ENCODE measurements around the gene DACT3. TPM values are rescaled to one million over a fixed set of nuclear protein-coding genes. Genes with fewer than 3 reads are reported as not detected.

Gene DACT3
- total and polyA plus RNA-seq, 12 donors = 3.9 to 29.3 (median 12.2) TPM

DNA sequence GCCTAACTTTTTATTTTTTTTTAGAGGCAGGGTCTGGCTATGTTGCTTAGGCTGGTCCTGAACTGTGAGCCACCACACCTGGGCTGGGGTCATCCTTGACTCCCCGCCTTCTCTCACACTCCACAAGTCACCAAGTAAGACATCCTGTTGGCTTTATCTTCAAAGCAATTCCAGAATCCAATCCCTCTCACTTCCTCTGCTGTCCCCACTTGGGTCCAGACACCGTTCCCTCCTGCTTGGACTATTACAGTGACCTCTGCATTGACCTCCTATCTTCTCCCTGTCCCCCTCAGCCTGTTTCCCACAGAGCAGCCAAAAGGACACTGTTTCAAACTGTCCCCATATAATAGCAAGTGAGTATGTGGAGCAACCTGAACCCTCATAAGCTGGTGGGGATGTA, 20.3 kb downstream of the DACT3 start:
- ATAC-seq (no peak), DNase-seq (no peak)
- no peaks in the 10 kb centered on the region for H3K36me3 ChIP-seq
- H3K9me3 ChIP-seq = no peaks in the 10 kb centered on the region
- H3K27me3 ChIP-seq = peaks cover 0 to 71% (median 4%) of the 10 kb centered on the region in 7 donors
- H3K4me3 ChIP-seq = no peak overlapping the region
- intact Hi-C loops (cut with DNase I) = no loop called here
- H3K4me1 ChIP-seq = peaks cover 5 to 28% (median 23%) of the 10 kb centered on the region in 9 donors
- no peak overlapping the region for H3K27ac ChIP-seq
- TF ChIP-seq, protein P1, sequence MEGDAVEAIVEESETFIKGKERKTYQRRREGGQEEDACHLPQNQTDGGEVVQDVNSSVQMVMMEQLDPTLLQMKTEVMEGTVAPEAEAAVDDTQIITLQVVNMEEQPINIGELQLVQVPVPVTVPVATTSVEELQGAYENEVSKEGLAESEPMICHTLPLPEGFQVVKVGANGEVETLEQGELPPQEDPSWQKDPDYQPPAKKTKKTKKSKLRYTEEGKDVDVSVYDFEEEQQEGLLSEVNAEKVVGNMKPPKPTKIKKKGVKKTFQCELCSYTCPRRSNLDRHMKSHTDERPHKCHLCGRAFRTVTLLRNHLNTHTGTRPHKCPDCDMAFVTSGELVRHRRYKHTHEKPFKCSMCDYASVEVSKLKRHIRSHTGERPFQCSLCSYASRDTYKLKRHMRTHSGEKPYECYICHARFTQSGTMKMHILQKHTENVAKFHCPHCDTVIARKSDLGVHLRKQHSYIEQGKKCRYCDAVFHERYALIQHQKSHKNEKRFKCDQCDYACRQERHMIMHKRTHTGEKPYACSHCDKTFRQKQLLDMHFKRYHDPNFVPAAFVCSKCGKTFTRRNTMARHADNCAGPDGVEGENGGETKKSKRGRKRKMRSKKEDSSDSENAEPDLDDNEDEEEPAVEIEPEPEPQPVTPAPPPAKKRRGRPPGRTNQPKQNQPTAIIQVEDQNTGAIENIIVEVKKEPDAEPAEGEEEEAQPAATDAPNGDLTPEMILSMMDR (IDR thresholded peaks at IDR 0.05) = no peak
- 70 to 78% methylated on average over 2 of the region's 2 CpGs for WGBS, 2 donors

DNA sequence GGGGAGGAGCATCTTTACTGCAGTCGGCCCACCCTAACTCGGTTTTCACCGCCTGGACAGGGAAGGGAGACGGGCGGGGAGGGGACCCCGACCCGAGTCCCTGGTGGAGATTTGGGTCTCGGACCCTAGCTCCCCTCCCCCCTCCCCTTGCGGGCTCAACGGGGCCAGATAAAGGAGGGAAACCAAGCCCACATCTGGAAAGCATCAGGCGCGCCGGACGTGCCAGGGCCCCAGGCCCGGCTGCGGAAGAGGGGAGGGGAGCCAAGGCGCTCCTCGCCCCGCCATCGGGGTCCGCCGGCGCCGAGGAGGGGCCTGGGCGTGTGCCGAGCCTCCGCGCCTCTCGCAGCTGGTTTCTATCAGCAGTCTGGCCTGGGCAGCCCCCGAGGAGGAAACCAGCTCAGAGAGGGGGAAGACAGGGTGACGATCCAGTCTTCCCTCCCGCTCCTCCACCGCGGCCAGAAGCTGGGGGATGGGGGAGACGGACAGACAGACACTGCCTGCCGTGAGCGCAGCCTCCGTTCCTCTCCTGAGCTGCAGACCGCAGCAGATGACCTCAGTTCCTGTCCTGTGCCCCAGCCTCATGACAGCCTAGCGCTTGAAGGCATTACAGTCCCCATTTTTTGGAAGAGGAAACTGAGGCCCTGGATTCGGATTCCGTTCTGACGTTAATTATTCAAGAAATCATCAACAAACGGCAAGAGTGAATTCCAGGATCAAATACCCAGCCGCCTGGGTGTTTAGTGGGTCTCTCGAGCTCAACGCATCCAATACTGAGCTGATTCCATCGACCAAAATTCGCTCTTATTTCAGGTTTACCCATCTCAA, 21.4 kb downstream of the DACT3 start:
- Histone ChIP-seq H3K4me1 (peaks cover 5 to 33% (median 18%) of the 10 kb centered on the region in 9 donors), H3K9me3 (no peaks in the 10 kb centered on the region), H3K27ac (peak overlapping the region in 8 of 10 donors; percentile 57 to 81 (median 74)), H3K36me3 (no peaks in the 10 kb centered on the region), H3K4me3 (peak overlapping the region in 9 of 10 donors; percentile 13 to 56 (median 48)), H3K27me3 (peaks cover 0 to 69% (median 8%) of the 10 kb centered on the region in 7 donors)
- ATAC-seq (peak; percentile 28 to 57 (median 42)), DNase-seq (peak; percentile 57 to 64)
- TF ChIP-seq, protein P1 (IDR thresholded peaks at IDR 0.05) = no peak
- 8 to 9% methylated on average over 47 to 49 of the region's 49 CpGs for whole genome bisulfite sequencing, 2 donors
- intact Hi-C loops (cut with DNase I) = no loop called here

DNA sequence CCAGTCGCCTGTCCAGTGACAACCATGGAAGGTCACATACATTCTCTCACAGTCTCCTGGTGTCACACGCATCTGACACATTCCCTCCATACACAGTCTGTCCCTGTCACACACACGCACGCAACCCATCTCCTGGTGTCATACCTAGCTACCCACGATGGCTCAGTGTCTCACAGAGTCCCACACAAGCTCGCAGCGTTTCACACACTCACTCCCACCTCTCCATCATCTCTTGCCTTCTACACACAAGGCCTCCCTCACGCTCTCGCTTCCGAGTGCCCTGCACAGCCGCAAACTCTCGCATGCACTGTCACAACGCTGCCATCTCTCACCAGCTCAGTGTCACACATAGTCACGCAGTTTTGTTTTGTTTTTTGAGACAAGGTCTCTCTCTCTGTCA, 23.8 kb downstream of the DACT3 start:
- H3K4me1 ChIP-seq = peaks cover 5 to 45% (median 23%) of the 10 kb centered on the region in 9 donors
- TF ChIP-seq, protein P1 (IDR thresholded peaks at IDR 0.05) = no peak
- H3K4me3 ChIP-seq = no peak overlapping the region
- ATAC-seq = no peak
- H3K27ac ChIP-seq = no peak overlapping the region
- no peaks in the 10 kb centered on the region for H3K9me3 ChIP-seq
- H3K36me3 ChIP-seq = no peaks in the 10 kb centered on the region
- WGBS, 2 donors = 87% methylated on average over 14 of the region's 14 CpGs
- H3K27me3 ChIP-seq = peaks cover 0 to 84% (median 8%) of the 10 kb centered on the region in 7 donors
- intact Hi-C loops (cut with DNase I) = no loop called here
- DNase-seq = no peak

DNA sequence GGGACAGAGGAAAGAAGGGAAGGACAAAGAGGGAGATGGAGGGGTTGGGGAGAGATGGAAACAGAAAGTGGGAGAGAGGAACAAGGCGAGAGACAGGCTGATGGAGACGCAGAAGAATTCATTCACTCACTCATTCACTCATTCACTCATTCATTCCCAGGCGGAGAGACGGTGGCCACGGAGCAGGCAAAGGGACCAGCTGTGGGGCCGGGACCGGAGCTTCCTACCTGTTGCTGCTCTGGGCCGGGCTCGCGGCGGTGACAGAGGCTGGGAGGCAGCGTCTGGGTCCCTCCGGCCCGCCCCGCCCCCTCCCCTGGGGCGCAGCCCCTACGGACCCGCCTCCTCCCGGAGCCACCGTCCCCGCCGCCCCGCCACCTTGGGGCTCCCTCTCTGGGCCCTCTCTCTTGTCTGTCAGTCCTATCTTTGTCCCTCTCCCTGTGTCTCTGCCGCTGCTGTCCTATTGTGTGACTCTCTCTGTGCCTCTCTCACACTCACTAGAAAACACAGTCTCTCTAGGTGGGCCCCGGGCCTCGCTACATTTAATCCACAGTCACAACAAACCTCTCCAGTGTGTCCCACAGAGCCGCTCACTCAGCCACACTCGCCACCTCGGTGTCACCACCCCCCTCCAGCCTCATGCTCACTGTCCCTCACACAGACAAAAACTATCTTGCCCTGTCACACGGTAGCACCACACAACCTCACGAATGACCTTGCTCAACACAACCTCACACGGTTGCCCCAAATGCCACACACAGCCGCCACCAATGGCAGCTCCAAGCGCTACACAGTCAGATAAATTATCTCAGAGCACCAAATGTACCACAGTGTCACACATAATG, 24.8 kb downstream of the DACT3 start, which contains the start of gene GNG8:
TSS of gene GNG8 (minus strand) at position 283 of the 842 bp plus-strand sequence. CDS start 1,520 bp downstream, outside the sequence.
- H3K36me3 ChIP-seq = no peaks in the 10 kb centered on the region
- ATAC-seq = peak in 1 of 8 donors; percentile 16
- 35 to 37% methylated on average over 33 to 34 of the region's 34 CpGs for WGBS, 2 donors
- no peaks in the 10 kb centered on the region for H3K9me3 ChIP-seq
- DNase-seq = no peak
- H3K4me3 ChIP-seq = no peak within 1 kb of the TSS
- H3K27ac ChIP-seq = no peak within 1 kb of the TSS
- intact Hi-C loops (cut with DNase I) = no loop called here
- TF ChIP-seq, protein P1 (IDR thresholded peaks at IDR 0.05) = no peak
- H3K27me3 ChIP-seq = peaks cover 0 to 82% (median 8%) of the 10 kb centered on the region in 7 donors
- peaks cover 5 to 54% (median 29%) of the 10 kb centered on the region in 9 donors for H3K4me1 ChIP-seq

Data from heart right ventricle (tissue), 16 donors.